GM21717 (cell line): ENCODE data around the gene FAM20A.
"Not testable (repeated sequence)": the region's sequence is repeated elsewhere in the genome, so short reads cannot be mapped to it uniquely, and the experiment has no call there.

Experiments
- ATAC-seq: cut with Tn5 transposase; IDR thresholded peaks from one replicate; pipeline ENCODE4 v1.9.1; 2021; ENCODE audit warnings: mild to moderate bottlenecking, moderate library complexity; ENCODE audit not compliant: unreplicated experiment

The FAM20A gene

GRCh38 chr17:68527314-68527713, 73.9 kb downstream of the FAM20A start:
- ATAC-seq: no peak

- no peak for ATAC-seq
Measured at GRCh38 chr17:68526548-68526947, 74.6 kb downstream of the FAM20A start.

- no peak for ATAC-seq
Measured at GRCh38 chr17:68522266-68522665, 78.9 kb downstream of the FAM20A start.

- no peak for ATAC-seq
Measured at GRCh38 chr17:68519911-68520310, 81.3 kb downstream of the FAM20A start.

- not testable (repeated sequence) for ATAC-seq
Measured at GRCh38 chr17:68519051-68519450, 82.1 kb downstream of the FAM20A start.

- no peak for ATAC-seq
Measured at GRCh38 chr17:68518063-68518815, 82.9 kb downstream of the FAM20A start.

GRCh38 chr17:68517605-68518004, 83.6 kb downstream of the FAM20A start:
- ATAC-seq: not testable (repeated sequence)

- ATAC-seq: no peak
Measured at GRCh38 chr17:68516732-68517131, 84.4 kb downstream of the FAM20A start.

GRCh38 chr17:68514831-68515635, 86.1 kb downstream of the FAM20A start:
- ATAC-seq: no peak

- no peak for ATAC-seq
Measured at GRCh38 chr17:68513932-68514331, 87.2 kb downstream of the FAM20A start.

- ATAC-seq: no peak
Measured at GRCh38 chr17:68512960-68513474, 88.2 kb downstream of the FAM20A start.

GRCh38 chr17:68512247-68512959, 88.8 kb downstream of the FAM20A start, which contains the start of gene PRKAR1A:
Gene PRKAR1A (plus strand): TSS chr17:68512430. CDS start chr17:68515400, 2,970 bp downstream.
- peak; percentile 89 for ATAC-seq

GRCh38 chr17:68511671-68512246, 89.4 kb downstream of the FAM20A start:
- peak; percentile 43 for ATAC-seq

- ATAC-seq: no peak
Measured at GRCh38 chr17:68511254-68511670, 89.9 kb downstream of the FAM20A start.

GRCh38 chr17:68509141-68510057, 91.8 kb downstream of the FAM20A start:
- ATAC-seq: no peak

GRCh38 chr17:68507576-68507975, 93.6 kb downstream of the FAM20A start:
- ATAC-seq: no peak

GRCh38 chr17:68505951-68506350, 95.2 kb downstream of the FAM20A start:
- no peak for ATAC-seq

- no peak for ATAC-seq
Measured at GRCh38 chr17:68501074-68501473, 100.1 kb downstream of the FAM20A start.

GRCh38 chr17:68499587-68499986, 101.6 kb downstream of the FAM20A start:
- no peak for ATAC-seq
